Brain microvascular endothelial cell (primary cell): ENCODE results near the gene PCTP.

Experiments used
- DNase-seq: peaks from one replicate; pipeline ENCODE4 v3.0.0-alpha.2; 2020
- H3K27ac ChIP-seq: fragments of 250-450 bp; sonication (Bioruptor Pico); 2 replicates; pipeline ENCODE4 v1.5.1; 2020; ENCODE audit warnings: mild to moderate bottlenecking, moderate library complexity
- H3K27me3 ChIP-seq: fragments of 250-450 bp; sonication (Bioruptor Pico); replicated peaks from 2 replicates; pipeline ENCODE4 v1.5.1; 2020; ENCODE audit warnings: mild to moderate bottlenecking
- H3K36me3 ChIP-seq: fragments of 250-450 bp; sonication (Bioruptor Pico); replicated peaks from 2 replicates; pipeline ENCODE4 v1.5.1; 2020; ENCODE audit warnings: mild to moderate bottlenecking
- H3K4me3 ChIP-seq: 2 replicates; pipeline ENCODE4 v1.5.1; 2011; ENCODE audit warnings: low read depth, mild to moderate bottlenecking, control low read depth, low read length, moderate library complexity
- CTCF ChIP-seq: IDR thresholded peaks from 2 replicates; pipeline ENCODE4 v1.5.1; 2011; ENCODE audit warnings: low read depth, mild to moderate bottlenecking, moderate library complexity, low read length, control low read depth, inconsistent platforms; ENCODE audit errors: missing control alignments
- in situ Hi-C: cut with HindIII; loops from 2 replicates; pipeline ENCODE4 v1.10.0; 2017; ENCODE audit warnings: low sequenced_read_pairs, low pct_ligation_motif_present

The PCTP gene

DNA sequence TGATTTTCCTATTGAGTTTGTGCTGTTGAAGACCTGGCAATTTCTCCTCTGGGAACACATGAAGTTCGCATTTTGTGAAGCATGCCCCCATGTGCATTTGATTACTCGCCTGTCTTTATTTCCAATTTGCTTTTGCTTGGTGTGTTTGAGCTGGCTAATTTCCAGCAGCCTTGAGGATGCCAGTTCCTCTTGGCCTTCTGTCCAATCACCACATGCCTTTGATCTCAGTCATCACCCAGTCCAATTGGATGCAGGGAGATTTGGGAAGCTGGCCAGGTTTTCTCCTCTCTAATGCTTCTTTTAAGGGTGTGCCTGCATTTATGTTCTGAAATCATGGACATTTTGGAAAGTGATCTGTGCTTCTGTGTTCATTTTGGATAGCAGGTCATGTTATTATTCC lies 24.4 kb upstream of the PCTP start:
- peak; percentile 75 for DNase-seq
- H3K4me3 ChIP-seq, result no peak overlapping the region
- no peak for TF ChIP-seq CTCF
- no peaks in the 10 kb centered on the region for H3K36me3 ChIP-seq
- no peaks in the 10 kb centered on the region for H3K27me3 ChIP-seq
- no peak overlapping the region for H3K27ac ChIP-seq
- in situ Hi-C loops, result no loop called here

DNA sequence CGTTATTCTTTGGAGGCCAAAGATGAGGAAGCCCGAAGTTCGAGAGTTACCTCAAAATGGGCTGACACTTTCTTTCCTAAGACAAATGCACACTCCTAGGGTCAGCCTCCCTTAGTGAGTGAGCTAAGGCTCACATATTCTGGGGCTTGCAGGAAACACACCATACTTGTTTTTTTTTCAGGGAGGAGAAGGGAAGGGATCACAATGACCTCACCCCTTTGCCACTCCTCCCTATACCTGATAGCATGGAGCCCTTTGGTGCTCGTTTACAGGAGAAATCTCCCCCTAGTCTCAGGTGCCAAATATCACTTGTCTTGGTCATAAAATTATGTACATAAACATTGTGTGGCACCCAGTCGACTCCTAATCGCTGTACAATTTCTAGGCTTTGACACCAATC lies 23.6 kb upstream of the PCTP start:
- Histone ChIP-seq H3K36me3 (no peaks in the 10 kb centered on the region), H3K27ac (no peak overlapping the region), H3K27me3 (no peaks in the 10 kb centered on the region), H3K4me3 (no peak overlapping the region)
- DNase-seq, result no peak
- no peak for TF ChIP-seq CTCF
- in situ Hi-C loops, result no loop called here

DNA sequence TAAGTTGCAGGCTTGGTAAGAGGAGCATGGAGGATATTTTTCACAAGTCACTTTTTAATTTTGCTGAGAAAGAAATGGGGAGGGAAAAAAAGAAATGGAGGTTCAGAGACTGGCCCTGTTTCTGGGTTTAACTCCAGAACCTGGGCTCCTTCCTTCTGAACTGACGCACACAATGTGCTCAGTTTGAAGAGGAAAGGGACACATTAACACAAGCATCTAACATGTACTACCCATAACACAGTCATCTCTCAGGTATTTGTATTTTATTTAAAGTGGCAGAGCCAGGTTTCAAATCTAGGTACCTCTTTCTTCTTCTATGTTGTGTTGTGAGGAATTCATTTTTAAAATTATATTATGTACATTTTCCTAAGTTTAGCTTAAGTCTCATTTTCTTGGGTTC lies 22.9 kb upstream of the PCTP start:
- no peak for TF ChIP-seq CTCF
- Histone ChIP-seq H3K36me3 (no peaks in the 10 kb centered on the region), H3K27ac (no peak overlapping the region), H3K4me3 (no peak overlapping the region), H3K27me3 (no peaks in the 10 kb centered on the region)
- in situ Hi-C loops, result no loop called here
- DNase-seq, result no peak

- no peak for TF ChIP-seq CTCF
- no peak for DNase-seq
These were observed 22.5 kb upstream of the PCTP start for GRCh38 chr17:55728361-55728760.

DNA sequence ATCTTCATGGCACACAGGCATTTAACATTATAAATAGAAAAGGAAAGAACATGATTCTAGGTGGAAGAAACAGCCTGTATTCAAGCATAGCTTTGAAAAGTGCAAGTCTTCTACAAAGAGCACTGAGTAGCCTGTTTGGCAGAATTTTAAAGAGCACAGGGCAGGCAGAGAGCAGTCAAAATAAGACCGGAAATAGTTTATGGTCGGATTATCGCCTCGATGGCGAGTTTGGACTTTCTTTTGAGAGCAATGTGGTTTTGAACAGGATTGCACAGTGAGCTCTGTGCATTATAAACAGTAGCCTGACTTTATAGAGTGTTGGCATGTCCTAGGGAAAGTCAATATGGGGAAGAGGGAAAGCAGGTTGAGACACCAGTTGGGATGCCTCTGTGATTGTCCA lies 22.0 kb upstream of the PCTP start:
- H3K36me3 ChIP-seq, result no peaks in the 10 kb centered on the region

More at GRCh38 chr17:55728361-55728760, 22.5 kb upstream of the PCTP start:
- H3K27ac ChIP-seq, result no peak overlapping the region
- H3K4me3 ChIP-seq, result no peak overlapping the region
- H3K36me3 ChIP-seq, result no peaks in the 10 kb centered on the region
- in situ Hi-C loops, result no loop called here
- no peaks in the 10 kb centered on the region for H3K27me3 ChIP-seq

More for the DNA sequence above, 22.0 kb upstream of the PCTP start:
- Histone ChIP-seq H3K4me3 (no peak overlapping the region), H3K27me3 (no peaks in the 10 kb centered on the region), H3K27ac (no peak overlapping the region)
- DNase-seq, result no peak
- TF ChIP-seq CTCF, result no peak
- in situ Hi-C loops, result no loop called here
